ENCODE data around the gene IGF1R.
A peak's percentile ranks its signal among the peaks of the same experiment; 100 is the strongest.

Gene IGF1R

DNA sequence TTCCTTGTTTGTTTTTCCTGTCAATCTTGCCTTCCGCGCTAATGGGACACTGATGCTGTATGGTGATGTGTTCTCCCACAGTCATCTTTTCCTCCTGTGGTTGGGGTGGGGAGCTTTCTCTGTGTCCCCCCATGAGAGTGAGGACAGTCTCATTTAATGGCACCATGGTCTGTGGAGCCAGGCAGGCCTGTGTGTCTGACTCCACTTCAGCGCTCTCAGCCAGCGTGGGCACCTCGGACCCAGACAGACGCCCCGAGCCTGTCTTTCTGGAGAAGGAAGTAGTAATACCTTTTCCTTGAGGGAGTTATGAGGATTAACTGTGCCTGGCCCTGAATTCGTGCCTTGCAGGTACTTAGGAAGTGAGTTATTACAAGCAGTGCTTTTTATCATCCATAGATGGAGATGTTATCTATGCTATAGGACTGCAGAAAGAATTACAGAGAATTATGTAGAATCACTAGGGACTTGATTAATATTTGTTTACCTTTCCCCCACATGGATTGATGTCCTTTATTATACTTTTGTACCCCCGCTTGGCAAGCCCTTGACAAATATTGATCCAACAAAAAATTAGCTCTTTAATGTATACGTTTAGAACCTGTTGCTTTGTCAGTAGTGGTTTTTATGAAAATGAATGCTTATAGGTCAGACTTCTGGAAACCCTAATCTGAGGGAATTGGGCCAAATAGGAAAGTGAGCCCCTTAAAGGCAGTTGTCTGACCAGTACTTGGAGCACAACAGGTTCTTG is 206.9 kb downstream of the IGF1R start:
- no peak for DNase-seq
- in situ Hi-C loops (cut with HindIII; ENCODE audit: low pct_ligation_motif_present, low pct_unique_long_range_greater_than_20kb, low sequenced_read_pairs), result no loop called here

DNA sequence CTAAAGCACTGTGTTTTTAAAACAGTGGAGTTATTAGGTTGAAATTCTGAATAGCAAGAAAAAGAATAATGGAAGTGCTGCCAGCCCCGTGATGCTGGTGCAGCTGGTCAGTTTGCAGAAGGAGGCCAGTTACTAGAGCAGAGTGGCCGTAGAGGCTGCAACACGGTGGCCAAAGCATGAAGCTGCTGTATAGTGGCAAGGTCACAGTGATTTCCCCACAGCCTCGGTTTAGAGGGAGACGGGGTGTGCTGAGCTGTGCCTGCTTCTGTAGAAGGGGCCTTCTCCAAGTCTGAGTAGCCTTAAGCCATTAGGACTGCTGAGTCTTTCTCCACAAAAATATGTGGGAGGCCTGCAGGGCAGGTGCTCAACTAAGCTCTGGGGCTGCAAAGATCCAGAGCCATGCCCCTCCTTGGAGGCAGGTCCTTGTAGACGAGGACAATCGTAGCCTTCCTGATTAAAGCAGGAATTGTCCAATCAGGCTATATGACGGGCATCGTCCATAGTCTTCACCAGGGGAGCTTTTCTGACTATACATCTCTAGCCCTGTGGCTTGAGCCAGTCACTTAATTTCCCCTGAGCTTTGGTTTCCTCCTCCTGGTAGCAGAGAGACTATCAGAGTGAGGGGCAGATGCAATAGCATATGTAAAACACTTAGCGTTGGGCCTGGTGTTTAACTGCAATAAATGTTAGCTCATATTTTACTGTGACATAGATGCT is 207.6 kb downstream of the IGF1R start:
- DNase-seq, result no peak
- in situ Hi-C loops (cut with HindIII; ENCODE audit: low pct_ligation_motif_present, low pct_unique_long_range_greater_than_20kb, low sequenced_read_pairs), result no loop called here

GRCh38 chr15:98856532-98856907 is 208.2 kb downstream of the IGF1R start:
- in situ Hi-C loops (cut with HindIII; ENCODE audit: low pct_ligation_motif_present, low pct_unique_long_range_greater_than_20kb, low sequenced_read_pairs), result no loop called here
- DNase-seq, result no peak

DNA sequence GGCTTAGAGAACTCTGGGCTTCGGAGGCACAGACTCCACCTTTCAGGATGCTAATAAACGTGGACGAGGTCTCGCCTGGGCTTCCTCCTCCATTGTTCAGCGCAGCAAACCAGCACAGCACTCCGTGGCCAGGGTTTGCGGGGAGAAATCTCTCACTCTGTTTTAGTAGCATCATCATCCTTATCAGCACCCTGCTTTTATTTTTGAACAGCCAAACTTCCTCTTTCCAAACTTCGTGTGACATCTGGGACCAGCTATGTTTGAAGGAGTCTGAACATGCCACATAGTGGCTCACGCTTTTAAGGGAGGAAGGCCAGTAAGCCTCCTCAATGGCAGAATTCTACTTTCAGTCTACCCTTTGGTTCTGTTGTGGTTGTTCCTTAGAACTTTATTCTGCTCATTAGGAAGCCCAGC is 210.3 kb downstream of the IGF1R start:
- in situ Hi-C loops (cut with HindIII; ENCODE audit: low pct_ligation_motif_present, low pct_unique_long_range_greater_than_20kb, low sequenced_read_pairs), result no loop called here

GRCh38 chr15:98859149-98859548 is 210.8 kb downstream of the IGF1R start:
- in situ Hi-C loops (cut with HindIII; ENCODE audit: low pct_ligation_motif_present, low pct_unique_long_range_greater_than_20kb, low sequenced_read_pairs), result no loop called here
- DNase-seq, result no peak

More for the DNA sequence above, 210.3 kb downstream of the IGF1R start:
- DNase-seq, result no peak

DNA sequence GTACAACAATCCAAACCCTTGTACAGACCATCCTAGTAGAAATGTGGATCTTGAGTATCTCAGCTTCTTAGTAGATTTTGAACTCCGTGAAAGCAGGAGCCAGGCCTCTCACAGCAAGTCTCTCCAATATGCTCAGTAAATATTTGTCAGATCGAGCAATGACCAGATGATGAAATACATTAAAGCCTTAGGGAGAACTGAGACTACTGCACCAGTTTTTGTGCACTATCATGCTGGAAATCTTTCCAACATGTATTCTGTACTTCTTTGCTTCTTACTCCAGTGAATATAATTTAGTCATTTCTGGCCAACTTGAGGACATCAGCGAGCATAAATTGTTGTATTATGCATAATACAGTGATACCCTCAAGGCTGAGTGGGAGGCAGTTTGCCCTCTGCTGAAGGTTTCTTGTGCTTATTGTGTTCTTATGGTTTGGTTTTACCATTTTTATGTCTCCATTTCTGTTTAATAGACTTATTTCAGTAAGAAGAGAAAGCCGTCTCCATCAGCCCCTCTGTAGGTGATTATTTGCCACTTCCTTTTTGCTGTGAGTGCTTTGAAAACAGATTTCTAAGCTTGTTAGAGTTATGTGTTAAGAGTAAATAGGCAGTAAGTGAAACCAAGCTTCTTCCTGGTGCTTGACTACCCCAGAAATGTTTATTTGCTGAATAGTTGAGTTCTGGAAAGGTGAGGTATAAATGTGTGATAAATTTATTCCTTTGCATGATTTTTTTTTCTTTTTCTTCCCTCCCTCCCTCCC is 212.1 kb downstream of the IGF1R start:
- in situ Hi-C loops (cut with HindIII; ENCODE audit: low pct_ligation_motif_present, low pct_unique_long_range_greater_than_20kb, low sequenced_read_pairs), result no loop called here
- no peak for DNase-seq

DNA sequence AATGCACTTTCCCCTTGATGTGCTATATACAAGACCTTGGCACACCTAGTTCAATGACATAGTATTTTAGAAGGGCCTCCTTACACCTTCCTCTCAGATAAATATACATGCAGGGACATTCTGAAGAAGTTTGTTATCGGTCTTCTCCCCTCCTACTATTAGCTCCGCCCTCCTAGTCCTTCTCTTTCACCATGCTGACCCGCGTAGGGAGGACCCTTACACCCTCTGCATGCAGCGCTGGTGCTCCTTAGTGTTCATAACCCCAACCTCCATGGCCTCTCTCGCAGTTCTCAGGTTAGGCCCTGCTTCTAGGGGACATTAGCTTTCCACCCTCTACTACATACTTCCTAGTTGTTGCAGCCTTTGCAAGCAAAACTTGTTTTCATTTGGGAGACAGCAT is 212.8 kb downstream of the IGF1R start:
- DNase-seq, result no peak
- in situ Hi-C loops (cut with HindIII; ENCODE audit: low pct_ligation_motif_present, low pct_unique_long_range_greater_than_20kb, low sequenced_read_pairs), result no loop called here

- in situ Hi-C loops (cut with HindIII; ENCODE audit: low pct_ligation_motif_present, low pct_unique_long_range_greater_than_20kb, low sequenced_read_pairs), result no loop called here
- no peak for DNase-seq
These were observed 215.6 kb downstream of the IGF1R start for GRCh38 chr15:98863983-98864382.

- peak; percentile 87 for DNase-seq
- in situ Hi-C loops (cut with HindIII; ENCODE audit: low pct_ligation_motif_present, low pct_unique_long_range_greater_than_20kb, low sequenced_read_pairs), result no loop called here
These were observed 217.3 kb downstream of the IGF1R start for GRCh38 chr15:98865397-98866339.

GRCh38 chr15:98866511-98866910 is 218.2 kb downstream of the IGF1R start:
- in situ Hi-C loops (cut with HindIII; ENCODE audit: low pct_ligation_motif_present, low pct_unique_long_range_greater_than_20kb, low sequenced_read_pairs), result no loop called here
- DNase-seq, result peak; percentile 79

DNA sequence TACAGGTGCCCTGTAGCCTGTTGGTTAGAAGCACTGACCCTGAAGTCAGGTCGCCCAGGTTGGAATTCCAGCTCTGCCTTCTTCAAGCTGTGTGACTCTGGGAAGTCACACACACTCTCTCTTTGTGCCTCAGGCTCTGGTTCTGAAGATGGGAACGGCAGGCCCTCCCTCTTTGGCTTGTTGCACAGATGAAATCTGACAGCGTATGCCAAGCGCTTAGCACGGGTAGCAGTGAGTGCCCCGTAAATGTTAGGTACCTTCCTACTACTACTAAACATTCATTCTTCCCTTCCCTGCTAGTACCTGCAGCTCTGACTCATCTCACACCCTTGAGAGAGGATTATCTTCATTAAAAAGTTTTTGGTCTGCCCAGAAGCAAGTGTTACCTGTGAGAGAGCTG is 220.2 kb downstream of the IGF1R start:
- in situ Hi-C loops (cut with HindIII; ENCODE audit: low pct_ligation_motif_present, low pct_unique_long_range_greater_than_20kb, low sequenced_read_pairs), result no loop called here
- DNase-seq, result no peak

- no peak for DNase-seq
- in situ Hi-C loops (cut with HindIII; ENCODE audit: low pct_ligation_motif_present, low pct_unique_long_range_greater_than_20kb, low sequenced_read_pairs), result no loop called here
These were observed 222.4 kb downstream of the IGF1R start for GRCh38 chr15:98870788-98871187.

- in situ Hi-C loops (cut with HindIII; ENCODE audit: low pct_ligation_motif_present, low pct_unique_long_range_greater_than_20kb, low sequenced_read_pairs), result no loop called here
These were observed 224.4 kb downstream of the IGF1R start for GRCh38 chr15:98872774-98873173.

DNA sequence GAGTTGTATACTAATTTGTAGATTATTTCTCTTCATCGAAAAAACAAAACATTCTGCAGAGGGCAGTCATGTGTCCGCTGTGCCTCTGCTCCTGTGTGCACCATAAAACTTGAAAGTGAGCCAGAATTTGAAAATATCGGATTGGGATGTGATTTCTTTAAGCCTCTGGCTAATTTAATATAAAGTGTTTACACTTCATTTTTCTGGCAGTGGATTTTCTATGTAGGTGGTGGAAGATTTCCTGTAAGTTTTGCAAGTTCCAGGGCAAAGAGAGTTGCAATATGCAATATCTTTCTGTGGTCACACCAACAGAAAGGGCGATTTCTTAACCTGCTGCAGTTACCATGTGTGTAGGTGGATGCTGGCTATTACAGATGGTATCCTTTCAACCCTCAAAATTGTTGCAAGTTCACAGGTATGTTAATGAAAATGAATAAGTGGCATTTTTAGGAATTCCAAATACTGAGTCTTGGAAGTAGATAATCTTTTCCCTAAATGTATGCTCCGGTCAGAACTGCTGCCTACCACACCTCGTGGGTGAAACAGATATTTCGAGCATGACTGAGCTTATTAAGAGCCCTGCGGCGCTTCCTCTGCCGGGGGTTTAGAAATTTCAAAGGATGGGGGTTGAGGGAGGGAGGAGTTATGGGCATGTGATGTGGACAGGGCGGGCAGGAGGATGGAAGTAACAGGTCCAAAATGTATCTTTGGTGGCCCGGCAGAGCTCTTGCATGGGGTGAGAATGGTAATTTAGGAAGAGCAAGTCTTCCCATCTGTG is 225.3 kb downstream of the IGF1R start:
- peak; percentile 69 for DNase-seq
- in situ Hi-C loops (cut with HindIII; ENCODE audit: low pct_ligation_motif_present, low pct_unique_long_range_greater_than_20kb, low sequenced_read_pairs), result no loop called here

More at GRCh38 chr15:98872774-98873173, 224.4 kb downstream of the IGF1R start:
- no peak for DNase-seq

GRCh38 chr15:98874370-98874769 is 226.0 kb downstream of the IGF1R start:
- in situ Hi-C loops (cut with HindIII; ENCODE audit: low pct_ligation_motif_present, low pct_unique_long_range_greater_than_20kb, low sequenced_read_pairs), result no loop called here
- no peak for DNase-seq

DNA sequence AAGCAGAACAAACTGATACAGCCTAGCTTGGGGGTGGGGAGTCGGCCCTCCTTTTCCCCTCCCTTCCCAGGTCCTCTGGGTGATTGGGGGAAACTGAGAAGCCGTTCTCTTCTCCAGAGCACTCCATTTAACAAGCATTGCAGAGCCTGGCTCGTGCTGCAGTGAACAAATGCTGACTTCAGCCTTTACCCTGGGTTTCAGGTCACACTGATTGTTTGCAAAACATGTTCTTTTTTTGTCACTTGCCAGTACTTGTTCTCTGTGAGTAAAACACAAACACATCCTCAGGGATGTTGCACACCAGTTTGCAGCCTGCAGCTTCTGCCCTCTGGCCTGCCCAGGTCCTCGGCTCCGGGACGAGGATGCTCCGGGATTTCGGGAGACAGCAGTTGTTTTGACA is 226.4 kb downstream of the IGF1R start:
- no peak for DNase-seq
- in situ Hi-C loops (cut with HindIII; ENCODE audit: low pct_ligation_motif_present, low pct_unique_long_range_greater_than_20kb, low sequenced_read_pairs), result no loop called here

DNA sequence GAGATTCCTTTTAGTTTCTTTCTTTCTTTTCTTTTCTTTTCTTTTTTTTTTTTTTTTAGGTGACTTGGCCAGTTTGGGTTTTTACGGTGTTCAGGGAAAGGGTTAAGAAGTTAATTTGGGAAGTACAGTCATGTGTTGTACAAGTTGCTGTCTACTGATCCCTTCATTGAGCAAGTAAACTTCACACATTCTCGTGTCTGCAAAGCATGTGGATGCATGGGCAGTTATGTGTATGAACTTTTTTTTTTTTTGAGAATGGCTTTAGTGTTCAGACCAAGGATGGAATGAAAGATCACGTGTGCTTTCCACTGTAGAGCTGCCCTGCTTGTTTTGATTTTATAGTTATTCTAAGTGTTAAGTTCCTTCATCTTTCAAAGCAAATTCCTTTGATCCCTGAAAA is 227.0 kb downstream of the IGF1R start:
- in situ Hi-C loops (cut with HindIII; ENCODE audit: low pct_ligation_motif_present, low pct_unique_long_range_greater_than_20kb, low sequenced_read_pairs), result no loop called here
- DNase-seq, result no peak
